Vagina (tissue), 2 donors: ENCODE results near the gene CST7. TPM values are rescaled to one million over a fixed set of nuclear protein-coding genes. Genes with fewer than 3 reads are reported as not detected.

ENCODE experiments used
- DNase-seq, 2 donors: peaks; one replicate each; pipeline ENCODE4 v3.0.0-alpha.2; 2017; ENCODE audit errors: extremely low spot score in 2 of 2
- H3K27ac ChIP-seq: fragments of 200-600 bp; sonication (generic); one replicate; pipeline ENCODE4 v1.5.1; 2019
- H3K27me3 ChIP-seq: fragments of 200-600 bp; sonication (generic); one replicate; pipeline ENCODE4 v1.5.1; 2019
- H3K36me3 ChIP-seq, 2 donors: fragments of 200-600 bp; sonication (generic); one replicate each; pipeline ENCODE4 v1.5.1; 2017 to 2019
- H3K4me1 ChIP-seq: fragments of 200-600 bp; sonication (generic); one replicate; pipeline ENCODE4 v1.5.1; 2019
- H3K4me3 ChIP-seq, 2 donors: fragments of 200-600 bp; sonication (generic); 1 replicate in 1 of 2; 2 replicates in 1 of 2; pipeline ENCODE4 v1.5.1; 2016 to 2019
- H3K9me3 ChIP-seq: fragments of 200-600 bp; sonication (generic); one replicate; pipeline ENCODE4 v1.5.1; 2019
- CTCF ChIP-seq, 3 experiments: fragments of 450-650 bp in 2 of 3; fragments of 200-600 bp in 1 of 3; sonication (generic) in 1 of 3; IDR thresholded peaks; one replicate each; pipeline ENCODE4 v1.5.1; 2017 to 2019; ENCODE audit warnings: antibody characterized with exemption in 3 of 3, mild to moderate bottlenecking in 2 of 3, moderate library complexity in 2 of 3
- POLR2A ChIP-seq, 2 donors: fragments of 450-650 bp; IDR thresholded peaks; one replicate each; pipeline ENCODE4 v1.6.1; 2017; ENCODE audit warnings: antibody characterized with exemption in 2 of 2, mild to moderate bottlenecking in 2 of 2, moderate library complexity in 2 of 2
- POLR2AphosphoS5 ChIP-seq, 2 donors: sonication (generic); formaldehyde crosslinking; IDR thresholded peaks; one replicate each; pipeline ENCODE4 v1.9.0; 2017; ENCODE audit warnings: antibody characterized with exemption in 2 of 2, mild to moderate bottlenecking in 2 of 2, low read depth in 1 of 2; ENCODE audit not compliant: insufficient read depth in 1 of 2
- intact Hi-C: fragments of 100-400 bp; cut with DNase I; formaldehyde crosslinking; loops from one replicate; pipeline ENCODE4 v1.15.1; 2023
- total RNA-seq: library from RNA; depleted of rRNA; stranded (reverse); fragments of >200 nt; gene quantifications from one replicate; pipeline ENCODE4 v1.2.3, GENCODE V29; 2016

CST7 gene
- total RNA-seq, 1 donor from 2014 or later, result 3.7 TPM

- TF ChIP-seq POLR2A (IDR thresholded peaks at IDR 0.05) (no peak), POLR2AphosphoS5 (IDR thresholded peaks at IDR 0.05; ENCODE audit: insufficient read depth in 1 of 2, low read depth in 1 of 2) (no peak), CTCF (IDR thresholded peaks at IDR 0.05) (no peak)
- H3K27me3 ChIP-seq, result no peaks in the 10 kb centered on the region
- peak; percentile 65 to 82 for DNase-seq
Observed at GRCh38 chr20:24933266-24933908, 15.7 kb upstream of the CST7 start.

GRCh38 chr20:24934101-24934661 lies 14.9 kb upstream of the CST7 start:
- peak; percentile 62 to 91 for DNase-seq

More at GRCh38 chr20:24933266-24933908, 15.7 kb upstream of the CST7 start:
- Histone ChIP-seq H3K9me3 (no peaks in the 10 kb centered on the region), H3K27ac (no peak overlapping the region), H3K4me1 (peaks cover 6% of the 10 kb centered on the region), H3K4me3 (no peak overlapping the region), H3K36me3 (no peaks in the 10 kb centered on the region)
- intact Hi-C loops, result no loop called here

GRCh38 chr20:24934716-24935115 lies 14.4 kb upstream of the CST7 start:
- Histone ChIP-seq H3K27ac (no peak overlapping the region), H3K36me3 (no peaks in the 10 kb centered on the region), H3K4me1 (peaks cover 6% of the 10 kb centered on the region), H3K4me3 (no peak overlapping the region), H3K27me3 (no peaks in the 10 kb centered on the region), H3K9me3 (no peaks in the 10 kb centered on the region)
- TF ChIP-seq POLR2AphosphoS5 (IDR thresholded peaks at IDR 0.05; ENCODE audit: insufficient read depth in 1 of 2, low read depth in 1 of 2) (no peak), POLR2A (IDR thresholded peaks at IDR 0.05) (no peak), CTCF (IDR thresholded peaks at IDR 0.05) (no peak)
- intact Hi-C loops, result no loop called here
- peak in 1 of 2 donors; percentile 52 for DNase-seq

More at GRCh38 chr20:24934101-24934661, 14.9 kb upstream of the CST7 start:
- no peaks in the 10 kb centered on the region for H3K36me3 ChIP-seq
- H3K27me3 ChIP-seq, result no peaks in the 10 kb centered on the region
- no peaks in the 10 kb centered on the region for H3K9me3 ChIP-seq
- H3K27ac ChIP-seq, result no peak overlapping the region
- no peak overlapping the region for H3K4me3 ChIP-seq
- TF ChIP-seq CTCF (IDR thresholded peaks at IDR 0.05), result no peak
- TF ChIP-seq POLR2AphosphoS5 (IDR thresholded peaks at IDR 0.05; ENCODE audit: insufficient read depth in 1 of 2, low read depth in 1 of 2), result no peak
- TF ChIP-seq POLR2A (IDR thresholded peaks at IDR 0.05), result no peak
- peaks cover 6% of the 10 kb centered on the region for H3K4me1 ChIP-seq
- intact Hi-C loops, result no loop called here

- H3K36me3 ChIP-seq, result no peaks in the 10 kb centered on the region
- no peak overlapping the region for H3K4me3 ChIP-seq
- H3K4me1 ChIP-seq, result peaks cover 6% of the 10 kb centered on the region
- no peak overlapping the region for H3K27ac ChIP-seq
- H3K9me3 ChIP-seq, result no peaks in the 10 kb centered on the region
- H3K27me3 ChIP-seq, result no peaks in the 10 kb centered on the region
- TF ChIP-seq POLR2AphosphoS5 (IDR thresholded peaks at IDR 0.05; ENCODE audit: insufficient read depth in 1 of 2, low read depth in 1 of 2) (no peak), POLR2A (IDR thresholded peaks at IDR 0.05) (no peak), CTCF (IDR thresholded peaks at IDR 0.05) (no peak)
- intact Hi-C loops, result no loop called here
- no peak for DNase-seq
Observed at GRCh38 chr20:24935140-24935539, 13.9 kb upstream of the CST7 start.
